ENCODE data around the gene AAK1.

GRCh38 chr2:69477627-69478026 lies 165.9 kb downstream of the AAK1 start:
- TF ChIP-seq CTCF (IDR thresholded peaks at IDR 0.05; ENCODE audit: poor library complexity, severe bottlenecking): no peak
- TF ChIP-seq RAD21 (conservative IDR thresholded peaks at IDR 0.05): no peak
- no peak for TF ChIP-seq EZH2 (IDR thresholded peaks at IDR 0.05; ENCODE audit: borderline replicate concordance, insufficient read depth, low read length, poor library complexity, severe bottlenecking)
- no peak for TF ChIP-seq EP300 (conservative IDR thresholded peaks at IDR 0.05; ENCODE audit: poor library complexity, severe bottlenecking)

Measured in neural cell (in vitro differentiated cells).